K562 (cell line): Measurements from ENCODE around the gene LIAS. TPM values are rescaled to one million over a fixed set of nuclear protein-coding genes. Genes with fewer than 3 reads are reported as not detected.

Experiments used
- ARID2 ChIP-seq: fragments of 450-650 bp; IDR thresholded peaks from 2 replicates; pipeline ENCODE4 v1.6.1; 2017; ENCODE audit warnings: antibody characterized with exemption, mild to moderate bottlenecking
- BRCA1 ChIP-seq, 2 experiments: fragments of 450-650 bp in 1 of 2; sonication (generic) in 1 of 2; formaldehyde crosslinking in 1 of 2; IDR thresholded peaks; 2 replicates each; pipeline versions ENCODE4 v1.5.0 to v1.6.1; 2017 to 2020; ENCODE audit warnings: mild to moderate bottlenecking in 1 of 2, missing genetic modification reagents in 1 of 2
- CHD1 ChIP-seq: fragments of 200-600 bp; sonication (generic); IDR thresholded peaks from one replicate; pipeline ENCODE4 v1.6.1; 2012; ENCODE audit warnings: mild to moderate bottlenecking, moderate library complexity, low read length, inconsistent platforms
- DDX20 ChIP-seq: fragments of 450-650 bp; IDR thresholded peaks from 2 replicates; pipeline ENCODE4 v1.6.1; 2016; ENCODE audit warnings: missing genetic modification characterization, low read depth, mild to moderate bottlenecking, missing compliant biosample characterization, moderate library complexity
- EP300 ChIP-seq: IDR thresholded peaks from 2 replicates; pipeline ENCODE4 v1.6.1; 2012; ENCODE audit warnings: low read length, improper control_type of control experiment
- FOXJ2 ChIP-seq: fragments of 200-800 bp; sonication (Bioruptor generic); IDR thresholded peaks from 2 replicates; pipeline ENCODE4 v1.6.1; 2016; ENCODE audit warnings: missing genetic modification characterization, missing compliant biosample characterization
- GTF2A2 ChIP-seq: IDR thresholded peaks from 2 replicates; pipeline ENCODE4 v1.6.1; 2016; ENCODE audit warnings: mild to moderate bottlenecking, missing genetic modification characterization, missing compliant biosample characterization
- GTF2E2 ChIP-seq: fragments of 200-800 bp; sonication (Bioruptor generic); IDR thresholded peaks from 2 replicates; pipeline ENCODE4 v1.6.1; 2016; ENCODE audit warnings: missing genetic modification characterization, missing compliant biosample characterization
- MEIS2 ChIP-seq: fragments of 450-650 bp; IDR thresholded peaks from 2 replicates; pipeline ENCODE4 v1.6.1; 2014; ENCODE audit warnings: mild to moderate bottlenecking; ENCODE audit not compliant: partially characterized antibody
- MXI1 ChIP-seq: IDR thresholded peaks from 2 replicates; pipeline ENCODE4 v1.6.1; 2011; ENCODE audit warnings: low read depth, mild to moderate bottlenecking, improper control_type of control experiment, low read length
- NCOA2 ChIP-seq, 2 experiments: fragments of 450-650 bp; IDR thresholded peaks; 2 replicates each; pipeline ENCODE4 v1.6.1; 2018; ENCODE audit warnings: mild to moderate bottlenecking in 2 of 2, moderate library complexity in 1 of 2; ENCODE audit not compliant: partially characterized antibody in 2 of 2
- RFX5 ChIP-seq: IDR thresholded peaks from 2 replicates; pipeline ENCODE4 v1.6.1; 2011; ENCODE audit warnings: low read depth, mild to moderate bottlenecking, improper control_type of control experiment, low read length
- SETDB1 ChIP-seq: IDR thresholded peaks from one replicate; pipeline ENCODE4 v1.6.1; 2012; ENCODE audit warnings: low read length, control low read depth, inconsistent platforms
- SIN3A ChIP-seq, 2 experiments: fragments of 150-350 bp in 1 of 2; IDR thresholded peaks; 2 replicates each; pipeline ENCODE4 v1.6.1; 2011 to 2016; ENCODE audit warnings: borderline replicate concordance in 2 of 2, low read depth in 2 of 2, low read length in 2 of 2, mild to moderate bottlenecking in 2 of 2, moderate library complexity in 2 of 2; ENCODE audit not compliant: control insufficient read depth in 1 of 2
- SOX6 ChIP-seq: fragments of 450-650 bp; IDR thresholded peaks from 2 replicates; pipeline ENCODE4 v1.6.1; 2014; ENCODE audit warnings: mild to moderate bottlenecking
- TAF7 ChIP-seq: fragments of 450-650 bp; IDR thresholded peaks from 2 replicates; pipeline ENCODE4 v1.6.1; 2016; ENCODE audit warnings: missing genetic modification characterization, missing compliant biosample characterization
- TAL1 ChIP-seq: fragments of 450-650 bp; IDR thresholded peaks from 2 replicates; pipeline ENCODE4 v1.6.1; 2016; ENCODE audit warnings: mild to moderate bottlenecking
- XRCC4 ChIP-seq: IDR thresholded peaks from one replicate; pipeline ENCODE4 v1.6.1; 2011; ENCODE audit not compliant: insufficient read depth, insufficient read length; ENCODE audit errors: extremely low read depth
- YBX1 ChIP-seq: fragments of 450-650 bp; IDR thresholded peaks from 2 replicates; pipeline ENCODE4 v1.7.1; 2016; ENCODE audit warnings: mild to moderate bottlenecking
- ZC3H4 ChIP-seq: sonication (generic); formaldehyde crosslinking; IDR thresholded peaks from 2 replicates; pipeline ENCODE4 v1.9.0; 2021; ENCODE audit warnings: missing genetic modification reagents, borderline replicate concordance
- ZNF184 ChIP-seq: sonication (generic); formaldehyde crosslinking; IDR thresholded peaks from 2 replicates; pipeline ENCODE4 v1.5.0; 2020; ENCODE audit warnings: missing genetic modification reagents
- ZNF23 ChIP-seq: fragments of 250-450 bp; sonication (Bioruptor Pico); IDR thresholded peaks from 2 replicates; pipeline ENCODE4 v1.4.0; 2020; ENCODE audit warnings: mild to moderate bottlenecking
- ZNF311 ChIP-seq: fragments of 250-450 bp; sonication (Bioruptor Pico); IDR thresholded peaks from 2 replicates; pipeline ENCODE4 v1.4.0; 2020; ENCODE audit warnings: mild to moderate bottlenecking, moderate library complexity
- ZNF561 ChIP-seq: fragments of 450-650 bp; formaldehyde crosslinking; conservative IDR thresholded peaks from 2 replicates; pipeline ENCODE4 v1.4.0; 2020; ENCODE audit warnings: mild to moderate bottlenecking, moderate library complexity
- polyA plus RNA-seq, 8 experiments: library from polyadenylated mRNA; depleted of rRNA in 4 of 8; stranded (reverse) in 5 of 8; unstranded in 3 of 8; fragments of >200 nt; fragmentation: Nextera tagmentation in 2 of 8; fragmentation: Illumina TruSeq in 1 of 8; extraction: Ambion mirVana in 2 of 8; extraction: Trizol in 1 of 8; gene quantifications; 2 replicates each; pipeline versions ENCODE4 v1.2.1 to v1.2.3, GENCODE V29; 2011 to 2014; ENCODE audit warnings: inconsistent platforms in 1 of 8, missing spikeins in 1 of 8
- total RNA-seq, 7 experiments: library from RNA; depleted of rRNA in 6 of 7; stranded (reverse); fragments of >200 nt in 6 of 7; fragmentation: Illumina TruSeq in 2 of 7; extraction: Trizol in 2 of 7; gene quantifications; 2 replicates each; pipeline versions ENCODE4 v1.2.1 to v1.2.3, GENCODE V29; 2011 to 2021; ENCODE audit warnings: low replicate concordance in 1 of 7
- TF ChIP-seq, protein P1 (sequence below): IDR thresholded peaks from 2 replicates; pipeline ENCODE4 v1.6.1; 2011; ENCODE audit warnings: borderline replicate concordance, low read depth, mild to moderate bottlenecking, moderate library complexity, low read length; ENCODE audit not compliant: insufficient read depth, poor library complexity, severe bottlenecking
- TF ChIP-seq, protein P2 (sequence below): sonication (generic); formaldehyde crosslinking; IDR thresholded peaks from 2 replicates; pipeline ENCODE4 v1.8.0; 2022; ENCODE audit warnings: mild to moderate bottlenecking, missing genetic modification reagents

LIAS gene
- total and polyA plus RNA-seq, 9 of the 15 experiments (the other 6 are each of a cell fraction or from before 2014, with no cell fraction given): 21.9 to 57.1 (median 42.1) TPM

DNA sequence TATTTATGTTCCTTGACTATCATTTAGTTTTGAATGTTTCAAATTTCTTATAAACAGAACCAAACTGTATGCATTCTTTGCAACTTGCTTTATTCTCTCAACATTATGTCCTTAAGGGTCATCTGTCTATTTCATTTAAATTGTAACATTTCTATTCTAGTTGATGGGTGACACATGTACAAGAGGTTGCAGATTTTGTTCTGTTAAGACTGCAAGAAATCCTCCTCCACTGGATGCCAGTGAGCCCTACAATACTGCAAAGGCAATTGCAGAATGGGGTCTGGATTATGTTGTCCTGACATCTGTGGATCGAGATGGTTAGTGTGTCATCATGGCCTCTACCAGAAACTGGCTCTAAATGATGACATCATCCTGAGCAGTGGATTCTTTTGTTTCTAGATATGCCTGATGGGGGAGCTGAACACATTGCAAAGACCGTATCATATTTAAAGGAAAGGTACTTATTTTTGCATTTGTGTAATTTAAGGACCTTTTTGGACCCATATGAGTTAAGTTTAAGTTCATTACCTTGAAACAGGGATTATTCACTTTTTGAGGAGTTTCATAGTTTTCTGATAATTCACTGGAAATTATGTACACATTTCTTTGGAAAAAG is 6.1 kb downstream of the LIAS start (continued):
- TF ChIP-seq, protein P1, sequence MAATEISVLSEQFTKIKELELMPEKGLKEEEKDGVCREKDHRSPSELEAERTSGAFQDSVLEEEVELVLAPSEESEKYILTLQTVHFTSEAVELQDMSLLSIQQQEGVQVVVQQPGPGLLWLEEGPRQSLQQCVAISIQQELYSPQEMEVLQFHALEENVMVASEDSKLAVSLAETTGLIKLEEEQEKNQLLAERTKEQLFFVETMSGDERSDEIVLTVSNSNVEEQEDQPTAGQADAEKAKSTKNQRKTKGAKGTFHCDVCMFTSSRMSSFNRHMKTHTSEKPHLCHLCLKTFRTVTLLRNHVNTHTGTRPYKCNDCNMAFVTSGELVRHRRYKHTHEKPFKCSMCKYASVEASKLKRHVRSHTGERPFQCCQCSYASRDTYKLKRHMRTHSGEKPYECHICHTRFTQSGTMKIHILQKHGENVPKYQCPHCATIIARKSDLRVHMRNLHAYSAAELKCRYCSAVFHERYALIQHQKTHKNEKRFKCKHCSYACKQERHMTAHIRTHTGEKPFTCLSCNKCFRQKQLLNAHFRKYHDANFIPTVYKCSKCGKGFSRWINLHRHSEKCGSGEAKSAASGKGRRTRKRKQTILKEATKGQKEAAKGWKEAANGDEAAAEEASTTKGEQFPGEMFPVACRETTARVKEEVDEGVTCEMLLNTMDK: no peak
- no peak for TF ChIP-seq TAF7
- TF ChIP-seq RFX5: no peak
- TF ChIP-seq ZNF23: no peak
- 0 out of 2 replicates have a peak, but pooled peaks have one; percentile 46 for TF ChIP-seq ZNF311 (CRISPR knock-in tag)
- no peak; the same call in 1 of the 2 replicates for TF ChIP-seq TAL1
- TF ChIP-seq ARID2: no peak
- TF ChIP-seq NCOA2 (IDR thresholded peaks at IDR 0.05; ENCODE audit: partially characterized antibody in 2 of 2): no peak
- 0 out of 2 replicates have a peak, but pooled peaks have one; percentile 21 for TF ChIP-seq FOXJ2 (tag)
- TF ChIP-seq CHD1: no peak
- TF ChIP-seq ZNF184: no peak
- peak; percentile 43 for TF ChIP-seq MEIS2
- TF ChIP-seq MXI1: no peak
- no peak for TF ChIP-seq GTF2E2 (tag)
- no peak for TF ChIP-seq GTF2A2 (tag)
- no peak for TF ChIP-seq XRCC4
- TF ChIP-seq EP300: no peak
- TF ChIP-seq BRCA1 (IDR thresholded peaks at IDR 0.05): no peak
- no peak for TF ChIP-seq BRCA1 (CRISPR knock-in tag; IDR thresholded peaks at IDR 0.05)
- no peak for TF ChIP-seq ZNF561 (CRISPR knock-in tag)
- no peak for TF ChIP-seq ZC3H4 (CRISPR knock-in tag)
- TF ChIP-seq, protein P2, sequence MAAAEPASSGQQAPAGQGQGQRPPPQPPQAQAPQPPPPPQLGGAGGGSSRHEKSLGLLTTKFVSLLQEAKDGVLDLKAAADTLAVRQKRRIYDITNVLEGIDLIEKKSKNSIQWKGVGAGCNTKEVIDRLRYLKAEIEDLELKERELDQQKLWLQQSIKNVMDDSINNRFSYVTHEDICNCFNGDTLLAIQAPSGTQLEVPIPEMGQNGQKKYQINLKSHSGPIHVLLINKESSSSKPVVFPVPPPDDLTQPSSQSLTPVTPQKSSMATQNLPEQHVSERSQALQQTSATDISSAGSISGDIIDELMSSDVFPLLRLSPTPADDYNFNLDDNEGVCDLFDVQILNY: no peak
- TF ChIP-seq YBX1: no peak
- TF ChIP-seq SETDB1: no peak
- no peak for TF ChIP-seq DDX20 (tag)
- no peak for TF ChIP-seq SIN3A (IDR thresholded peaks at IDR 0.05; ENCODE audit: borderline replicate concordance in 2 of 2, control insufficient read depth in 1 of 2, low read depth in 2 of 2, low read length in 2 of 2)
- TF ChIP-seq SOX6: peak; percentile 51; the same call in 1 of the 2 replicates
